ENCODE measurements around the gene PPARGC1A.

The PPARGC1A gene

GRCh38 chr4:23818097-23818885, 71.6 kb downstream of the PPARGC1A start:
- H3K9me3 ChIP-seq (ENCODE audit: control insufficient read depth, insufficient read depth, low read length): no peaks in the 10 kb centered on the region
- no CpG with 5 or more reads among the region's 7 CpGs for WGBS (ENCODE audit: insufficient coverage, insufficient read length)
- 0 out of 2 replicates have a peak, but pooled peaks cover 1% of the 10 kb centered on the region for H3K4me1 ChIP-seq (ENCODE audit: control insufficient read depth, insufficient read depth, low read length)
- no peak overlapping the region for H3K27ac ChIP-seq (ENCODE audit: low read length)
- no peaks in the 10 kb centered on the region for H3K36me3 ChIP-seq (ENCODE audit: control insufficient read depth, insufficient read depth, low read length)
- no peaks in the 10 kb centered on the region for H3K27me3 ChIP-seq (ENCODE audit: control insufficient read depth, insufficient read depth, low read length)
- no peak for DNase-seq (ENCODE audit: low read depth, low spot score)
- no peak overlapping the region for H3K4me3 ChIP-seq (ENCODE audit: low read length)

GRCh38 chr4:23814996-23815660, 74.7 kb downstream of the PPARGC1A start:
- H3K4me3 ChIP-seq (ENCODE audit: low read length): no peak overlapping the region
- H3K27ac ChIP-seq (ENCODE audit: low read length): no peak overlapping the region
- no CpG with 5 or more reads among the region's 8 CpGs for WGBS (ENCODE audit: insufficient coverage, insufficient read length)
- H3K9me3 ChIP-seq (ENCODE audit: control insufficient read depth, insufficient read depth, low read length): no peaks in the 10 kb centered on the region
- H3K4me1 ChIP-seq (ENCODE audit: control insufficient read depth, insufficient read depth, low read length): no peaks in the 10 kb centered on the region
- H3K36me3 ChIP-seq (ENCODE audit: control insufficient read depth, insufficient read depth, low read length): no peaks in the 10 kb centered on the region
- no peak for DNase-seq (ENCODE audit: low read depth, low spot score)
- H3K27me3 ChIP-seq (ENCODE audit: control insufficient read depth, insufficient read depth, low read length): no peaks in the 10 kb centered on the region

- no peak overlapping the region for H3K27ac ChIP-seq (ENCODE audit: low read length)
- no CpG with 5 or more reads among the region's 2 CpGs for WGBS (ENCODE audit: insufficient coverage, insufficient read length)
- no peaks in the 10 kb centered on the region for H3K9me3 ChIP-seq (ENCODE audit: control insufficient read depth, insufficient read depth, low read length)
- H3K27me3 ChIP-seq (ENCODE audit: control insufficient read depth, insufficient read depth, low read length): no peaks in the 10 kb centered on the region
- no peaks in the 10 kb centered on the region for H3K36me3 ChIP-seq (ENCODE audit: control insufficient read depth, insufficient read depth, low read length)
- DNase-seq (ENCODE audit: low read depth, low spot score): no peak
- H3K4me3 ChIP-seq (ENCODE audit: low read length): no peak overlapping the region
- no peaks in the 10 kb centered on the region for H3K4me1 ChIP-seq (ENCODE audit: control insufficient read depth, insufficient read depth, low read length)
Measured at GRCh38 chr4:23814587-23814986, 75.3 kb downstream of the PPARGC1A start.

GRCh38 chr4:23811161-23811560, 78.7 kb downstream of the PPARGC1A start:
- Histone ChIP-seq H3K27ac (ENCODE audit: low read length) (no peak overlapping the region), H3K27me3 (ENCODE audit: control insufficient read depth, insufficient read depth, low read length) (no peaks in the 10 kb centered on the region), H3K9me3 (ENCODE audit: control insufficient read depth, insufficient read depth, low read length) (no peaks in the 10 kb centered on the region), H3K4me3 (ENCODE audit: low read length) (no peak overlapping the region), H3K4me1 (ENCODE audit: control insufficient read depth, insufficient read depth, low read length) (no peaks in the 10 kb centered on the region), H3K36me3 (ENCODE audit: control insufficient read depth, insufficient read depth, low read length) (no peaks in the 10 kb centered on the region)
- no CpG with 5 or more reads among the region's 2 CpGs for WGBS (ENCODE audit: insufficient coverage, insufficient read length)
- DNase-seq (ENCODE audit: low read depth, low spot score): no peak

GRCh38 chr4:23805450-23805851, 84.4 kb downstream of the PPARGC1A start:
- no peaks in the 10 kb centered on the region for H3K27me3 ChIP-seq (ENCODE audit: control insufficient read depth, insufficient read depth, low read length)
- DNase-seq (ENCODE audit: low read depth, low spot score): no peak
- no peaks in the 10 kb centered on the region for H3K36me3 ChIP-seq (ENCODE audit: control insufficient read depth, insufficient read depth, low read length)
- H3K27ac ChIP-seq (ENCODE audit: low read length): no peak overlapping the region
- H3K9me3 ChIP-seq (ENCODE audit: control insufficient read depth, insufficient read depth, low read length): no peaks in the 10 kb centered on the region
- WGBS (ENCODE audit: insufficient coverage, insufficient read length): no CpG with 5 or more reads among the region's 5 CpGs
- no peak overlapping the region for H3K4me3 ChIP-seq (ENCODE audit: low read length)
- no peaks in the 10 kb centered on the region for H3K4me1 ChIP-seq (ENCODE audit: control insufficient read depth, insufficient read depth, low read length)

GRCh38 chr4:23789762-23790161, 100.1 kb downstream of the PPARGC1A start:
- DNase-seq (ENCODE audit: low read depth, low spot score): no peak
- no CpG with 5 or more reads among the region's 5 CpGs for WGBS (ENCODE audit: insufficient coverage, insufficient read length)

GRCh38 chr4:23788460-23788859, 101.4 kb downstream of the PPARGC1A start:
- Histone ChIP-seq H3K4me1 (ENCODE audit: control insufficient read depth, insufficient read depth, low read length) (no peaks in the 10 kb centered on the region; the same call in 1 of the 2 replicates), H3K36me3 (ENCODE audit: control insufficient read depth, insufficient read depth, low read length) (no peaks in the 10 kb centered on the region), H3K9me3 (ENCODE audit: control insufficient read depth, insufficient read depth, low read length) (no peaks in the 10 kb centered on the region), H3K27me3 (ENCODE audit: control insufficient read depth, insufficient read depth, low read length) (no peaks in the 10 kb centered on the region), H3K27ac (ENCODE audit: low read length) (no peak overlapping the region), H3K4me3 (ENCODE audit: low read length) (no peak overlapping the region)
- DNase-seq (ENCODE audit: low read depth, low spot score): no peak
- no CpG with 5 or more reads among the region's 5 CpGs for WGBS (ENCODE audit: insufficient coverage, insufficient read length)

More at GRCh38 chr4:23789762-23790161, 100.1 kb downstream of the PPARGC1A start:
- Histone ChIP-seq H3K4me3 (ENCODE audit: low read length) (no peak overlapping the region), H3K36me3 (ENCODE audit: control insufficient read depth, insufficient read depth, low read length) (no peaks in the 10 kb centered on the region), H3K27me3 (ENCODE audit: control insufficient read depth, insufficient read depth, low read length) (no peaks in the 10 kb centered on the region), H3K4me1 (ENCODE audit: control insufficient read depth, insufficient read depth, low read length) (no peaks in the 10 kb centered on the region; the same call in 1 of the 2 replicates), H3K27ac (ENCODE audit: low read length) (no peak overlapping the region), H3K9me3 (ENCODE audit: control insufficient read depth, insufficient read depth, low read length) (no peaks in the 10 kb centered on the region)

GRCh38 chr4:23788027-23788426, 101.8 kb downstream of the PPARGC1A start:
- Histone ChIP-seq H3K36me3 (ENCODE audit: control insufficient read depth, insufficient read depth, low read length) (no peaks in the 10 kb centered on the region; the same call in 1 of the 2 replicates), H3K4me3 (ENCODE audit: low read length) (no peak overlapping the region), H3K27ac (ENCODE audit: low read length) (no peak overlapping the region), H3K27me3 (ENCODE audit: control insufficient read depth, insufficient read depth, low read length) (no peaks in the 10 kb centered on the region), H3K9me3 (ENCODE audit: control insufficient read depth, insufficient read depth, low read length) (no peaks in the 10 kb centered on the region), H3K4me1 (ENCODE audit: control insufficient read depth, insufficient read depth, low read length) (no peaks in the 10 kb centered on the region; the same call in 1 of the 2 replicates)
- WGBS (ENCODE audit: insufficient coverage, insufficient read length): no CpG with 5 or more reads among the region's 3 CpGs
- DNase-seq (ENCODE audit: low read depth, low spot score): no peak

- WGBS (ENCODE audit: insufficient coverage, insufficient read length): no CpG with 5 or more reads among the region's 6 CpGs
- H3K36me3 ChIP-seq (ENCODE audit: control insufficient read depth, insufficient read depth, low read length): no peaks in the 10 kb centered on the region; the same call in 1 of the 2 replicates
- no peak overlapping the region for H3K4me3 ChIP-seq (ENCODE audit: low read length)
- no peaks in the 10 kb centered on the region for H3K4me1 ChIP-seq (ENCODE audit: control insufficient read depth, insufficient read depth, low read length)
- H3K9me3 ChIP-seq (ENCODE audit: control insufficient read depth, insufficient read depth, low read length): no peaks in the 10 kb centered on the region
- no peaks in the 10 kb centered on the region for H3K27me3 ChIP-seq (ENCODE audit: control insufficient read depth, insufficient read depth, low read length)
- no peak overlapping the region for H3K27ac ChIP-seq (ENCODE audit: low read length)
- DNase-seq (ENCODE audit: low read depth, low spot score): no peak
Measured at GRCh38 chr4:23782778-23783437, 106.9 kb downstream of the PPARGC1A start.

- Histone ChIP-seq H3K27ac (ENCODE audit: low read length) (no peak overlapping the region), H3K27me3 (ENCODE audit: control insufficient read depth, insufficient read depth, low read length) (no peaks in the 10 kb centered on the region), H3K9me3 (ENCODE audit: control insufficient read depth, insufficient read depth, low read length) (no peaks in the 10 kb centered on the region), H3K4me1 (ENCODE audit: control insufficient read depth, insufficient read depth, low read length) (peaks cover 3% of the 10 kb centered on the region), H3K4me3 (ENCODE audit: low read length) (no peak overlapping the region), H3K36me3 (ENCODE audit: control insufficient read depth, insufficient read depth, low read length) (no peaks in the 10 kb centered on the region; the same call in 1 of the 2 replicates)
- WGBS (ENCODE audit: insufficient coverage, insufficient read length): no CpG with 5 or more reads among the region's 7 CpGs
- no peak for DNase-seq (ENCODE audit: low read depth, low spot score)
Measured at GRCh38 chr4:23779839-23780238, 110.0 kb downstream of the PPARGC1A start.

Data from iPS DF 6.9 (cell line).